Kidney epithelial cell (primary cell): Measurements from ENCODE around the gene PIK3R1. TPM values are rescaled to one million over a fixed set of nuclear protein-coding genes. Genes with fewer than 3 reads are reported as not detected.

Experiments used
- DNase-seq: peaks from one replicate; pipeline ENCODE4 v3.0.0-alpha.2; 2010; ENCODE audit warnings: low read depth
- H3K27me3 ChIP-seq: 2 replicates; pipeline ENCODE4 v1.6.0; 2011; ENCODE audit warnings: low read length; ENCODE audit not compliant: control insufficient read depth, insufficient read depth
- H3K36me3 ChIP-seq: 2 replicates; pipeline ENCODE4 v1.5.1; 2011; ENCODE audit warnings: low read length; ENCODE audit not compliant: control insufficient read depth, insufficient read depth
- H3K4me3 ChIP-seq: 2 replicates; pipeline ENCODE4 v1.5.1; 2011; ENCODE audit warnings: low read depth, mild to moderate bottlenecking, control low read depth, low read length
- CTCF ChIP-seq: IDR thresholded peaks from 2 replicates; pipeline ENCODE4 v1.5.1; 2011; ENCODE audit warnings: mild to moderate bottlenecking, moderate library complexity, low read length, control low read depth, inconsistent platforms; ENCODE audit not compliant: insufficient read depth, poor library complexity, severe bottlenecking
- total RNA-seq: library from RNA; depleted of rRNA; stranded (reverse); fragments of >200 nt; gene quantifications from 2 replicates; pipeline ENCODE4 v1.2.3, GENCODE V29; 2015

The PIK3R1 gene
- total RNA-seq, 1 donor from 2014 or later = 21.1 TPM

- no peak overlapping the region for H3K4me3 ChIP-seq
- H3K27me3 ChIP-seq = no peaks in the 10 kb centered on the region
- no peaks in the 10 kb centered on the region for H3K36me3 ChIP-seq
- no peak for DNase-seq
- no peak for TF ChIP-seq CTCF
These were observed 26.4 kb upstream of the PIK3R1 start for GRCh38 chr5:68189171-68189570.

GRCh38 chr5:68189613-68190012 lies 25.9 kb upstream of the PIK3R1 start:
- TF ChIP-seq CTCF = no peak
- H3K36me3 ChIP-seq = no peaks in the 10 kb centered on the region
- H3K4me3 ChIP-seq = no peak overlapping the region
- DNase-seq = no peak
- no peaks in the 10 kb centered on the region for H3K27me3 ChIP-seq

- Histone ChIP-seq H3K4me3 (no peak overlapping the region), H3K36me3 (no peaks in the 10 kb centered on the region), H3K27me3 (no peaks in the 10 kb centered on the region)
- TF ChIP-seq CTCF = no peak
- no peak for DNase-seq
These were observed 24.9 kb upstream of the PIK3R1 start for GRCh38 chr5:68190619-68191018.

- TF ChIP-seq CTCF = no peak
- Histone ChIP-seq H3K27me3 (no peaks in the 10 kb centered on the region), H3K4me3 (no peak overlapping the region), H3K36me3 (no peaks in the 10 kb centered on the region)
- no peak for DNase-seq
These were observed 24.3 kb upstream of the PIK3R1 start for GRCh38 chr5:68191083-68191791.

GRCh38 chr5:68192679-68193060 lies 22.9 kb upstream of the PIK3R1 start:
- H3K36me3 ChIP-seq = no peaks in the 10 kb centered on the region
- H3K27me3 ChIP-seq = no peaks in the 10 kb centered on the region
- no peak overlapping the region for H3K4me3 ChIP-seq
- DNase-seq = no peak
- TF ChIP-seq CTCF = no peak

GRCh38 chr5:68193481-68194036 lies 22.0 kb upstream of the PIK3R1 start:
- DNase-seq = no peak
- H3K4me3 ChIP-seq = no peak overlapping the region
- no peaks in the 10 kb centered on the region for H3K27me3 ChIP-seq
- TF ChIP-seq CTCF = no peak
- no peaks in the 10 kb centered on the region for H3K36me3 ChIP-seq
